Vagina (tissue), 2 donors: ENCODE data around the gene CCSER2.

Experiments
- POLR2A ChIP-seq, 2 donors: fragments of 450-650 bp; IDR thresholded peaks; one replicate each; pipeline ENCODE4 v1.6.1; 2017; ENCODE audit warnings: antibody characterized with exemption in 2 of 2, mild to moderate bottlenecking in 2 of 2, moderate library complexity in 2 of 2
- POLR2AphosphoS5 ChIP-seq, 2 donors: sonication (generic); formaldehyde crosslinking; IDR thresholded peaks; one replicate each; pipeline ENCODE4 v1.9.0; 2017; ENCODE audit warnings: antibody characterized with exemption in 2 of 2, mild to moderate bottlenecking in 2 of 2, low read depth in 1 of 2; ENCODE audit not compliant: insufficient read depth in 1 of 2
- TF ChIP-seq, protein P1 (sequence below), 3 experiments: fragments of 450-650 bp in 2 of 3; fragments of 200-600 bp in 1 of 3; sonication (generic) in 1 of 3; IDR thresholded peaks; one replicate each; pipeline ENCODE4 v1.5.1; 2017 to 2019; ENCODE audit warnings: antibody characterized with exemption in 3 of 3, mild to moderate bottlenecking in 2 of 3, moderate library complexity in 2 of 3

- TF ChIP-seq POLR2AphosphoS5 (IDR thresholded peaks at IDR 0.05; ENCODE audit: insufficient read depth in 1 of 2, low read depth in 1 of 2) (no peak), POLR2A (IDR thresholded peaks at IDR 0.05) (no peak)
- TF ChIP-seq, protein P1, sequence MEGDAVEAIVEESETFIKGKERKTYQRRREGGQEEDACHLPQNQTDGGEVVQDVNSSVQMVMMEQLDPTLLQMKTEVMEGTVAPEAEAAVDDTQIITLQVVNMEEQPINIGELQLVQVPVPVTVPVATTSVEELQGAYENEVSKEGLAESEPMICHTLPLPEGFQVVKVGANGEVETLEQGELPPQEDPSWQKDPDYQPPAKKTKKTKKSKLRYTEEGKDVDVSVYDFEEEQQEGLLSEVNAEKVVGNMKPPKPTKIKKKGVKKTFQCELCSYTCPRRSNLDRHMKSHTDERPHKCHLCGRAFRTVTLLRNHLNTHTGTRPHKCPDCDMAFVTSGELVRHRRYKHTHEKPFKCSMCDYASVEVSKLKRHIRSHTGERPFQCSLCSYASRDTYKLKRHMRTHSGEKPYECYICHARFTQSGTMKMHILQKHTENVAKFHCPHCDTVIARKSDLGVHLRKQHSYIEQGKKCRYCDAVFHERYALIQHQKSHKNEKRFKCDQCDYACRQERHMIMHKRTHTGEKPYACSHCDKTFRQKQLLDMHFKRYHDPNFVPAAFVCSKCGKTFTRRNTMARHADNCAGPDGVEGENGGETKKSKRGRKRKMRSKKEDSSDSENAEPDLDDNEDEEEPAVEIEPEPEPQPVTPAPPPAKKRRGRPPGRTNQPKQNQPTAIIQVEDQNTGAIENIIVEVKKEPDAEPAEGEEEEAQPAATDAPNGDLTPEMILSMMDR (IDR thresholded peaks at IDR 0.05): no peak
These were observed 220.5 kb downstream of the CCSER2 start for GRCh38 chr10:84548869-84549268.
